GM19099 (cell line): ENCODE results near the gene PGK2.

Experiments used
- POLR2A ChIP-seq: IDR thresholded peaks from 3 replicates; pipeline ENCODE4 v1.6.1; 2011; ENCODE audit warnings: low read depth; ENCODE audit not compliant: insufficient read length; ENCODE audit errors: extremely low read depth

The PGK2 gene

DNA sequence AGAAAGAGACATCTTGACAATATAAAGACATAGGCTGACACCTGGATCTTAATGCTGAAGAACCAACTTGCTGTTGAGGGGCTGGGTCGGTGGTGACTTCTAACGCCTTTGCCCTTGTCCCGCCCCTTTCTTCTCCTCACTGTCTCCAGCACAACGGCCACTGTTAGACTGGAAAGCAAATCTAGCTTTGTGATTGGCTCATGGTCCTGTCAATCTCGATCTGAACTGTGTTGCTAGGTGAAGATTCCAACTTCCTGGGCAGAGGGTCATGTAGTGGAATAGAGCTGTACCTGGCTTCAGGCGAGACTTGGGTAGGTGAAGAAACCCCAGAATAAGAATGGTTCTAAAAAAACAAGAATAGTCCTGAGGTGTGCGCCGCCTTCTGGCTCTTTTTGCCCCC is at the start of gene PGK2:
PGK2 (minus strand) TSS at position 110 of the 400 bp plus-strand sequence; CDS start at position 12, 98 bp downstream.
- TF ChIP-seq POLR2A: no peak

DNA sequence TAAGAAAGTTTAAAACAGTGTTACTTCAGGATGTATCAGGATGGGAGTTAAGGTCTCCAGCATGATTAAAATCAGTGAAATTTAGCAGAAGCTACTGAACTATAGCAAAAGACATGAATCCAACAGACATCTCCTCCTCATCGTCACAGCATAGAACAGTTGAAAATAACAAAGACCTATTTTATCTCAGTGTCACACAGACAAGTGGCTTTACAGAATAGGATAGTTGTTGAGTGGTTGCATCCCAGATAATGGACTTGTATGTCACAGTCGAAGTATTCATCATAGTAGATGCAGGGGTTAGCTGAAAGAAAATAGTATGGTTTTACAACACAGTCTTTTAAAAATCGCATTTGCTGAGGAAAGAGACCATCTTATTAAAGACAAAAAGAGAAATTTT is 48.1 kb upstream of the PGK2 start:
- TF ChIP-seq POLR2A: no peak

DNA sequence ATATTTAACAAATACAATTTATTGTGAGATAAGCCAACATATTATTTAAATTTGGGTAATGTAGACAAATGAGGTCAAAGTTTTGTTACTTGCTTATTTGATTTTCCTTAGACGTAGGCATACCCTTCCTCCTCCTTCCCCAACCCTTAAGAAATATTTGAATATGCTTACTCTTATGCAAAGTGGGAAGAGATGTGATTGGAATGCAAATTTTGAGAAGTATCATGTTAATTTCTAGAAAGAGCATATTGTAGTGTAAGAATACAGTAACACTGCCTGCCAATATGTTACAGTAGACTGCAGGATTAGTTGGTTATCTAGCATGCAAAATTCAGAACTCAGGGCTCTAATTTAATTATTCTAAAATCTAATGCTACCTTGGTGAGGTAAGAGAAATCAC is 46.3 kb upstream of the PGK2 start:
- no peak for TF ChIP-seq POLR2A

GRCh38 chr6:49826743-49827406 is 39.8 kb upstream of the PGK2 start:
- no peak for TF ChIP-seq POLR2A

- TF ChIP-seq POLR2A: no peak
Measured at GRCh38 chr6:49815166-49815565, 28.1 kb upstream of the PGK2 start.

- TF ChIP-seq POLR2A: no peak
Measured at GRCh38 chr6:49813248-49813647, 26.2 kb upstream of the PGK2 start.

GRCh38 chr6:49806145-49806544 is 19.1 kb upstream of the PGK2 start:
- no peak for TF ChIP-seq POLR2A

GRCh38 chr6:49805246-49805645 is 18.2 kb upstream of the PGK2 start:
- TF ChIP-seq POLR2A: no peak

- TF ChIP-seq POLR2A: no peak
Measured at GRCh38 chr6:49801525-49801924, 14.4 kb upstream of the PGK2 start.

- TF ChIP-seq POLR2A: no peak
Measured at GRCh38 chr6:49799090-49799489, 12.0 kb upstream of the PGK2 start.

DNA sequence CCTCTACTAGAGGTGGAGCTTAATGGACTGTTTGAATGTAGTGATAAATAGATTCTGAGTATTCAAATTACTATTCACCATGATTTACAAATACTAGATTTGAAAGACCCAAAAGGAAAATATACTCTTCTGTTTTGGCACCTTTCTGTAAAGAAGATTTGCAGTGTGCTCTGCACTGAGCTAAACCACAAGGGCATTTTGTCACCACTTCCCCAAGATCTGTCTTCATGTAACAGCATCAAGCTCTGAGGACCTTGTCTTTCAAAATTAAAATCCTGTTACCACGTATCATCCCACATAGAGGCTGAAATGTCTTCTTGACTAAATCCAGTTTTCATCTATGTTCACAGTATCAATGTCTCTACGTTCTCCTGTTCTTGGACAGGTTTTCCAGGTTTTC is 3.3 kb upstream of the PGK2 start:
- TF ChIP-seq POLR2A: no peak

- TF ChIP-seq POLR2A: no peak
Measured at GRCh38 chr6:49784272-49784671, 2.8 kb downstream of the PGK2 start.

- no peak for TF ChIP-seq POLR2A
Measured at GRCh38 chr6:49782725-49783124, 4.4 kb downstream of the PGK2 start.

DNA sequence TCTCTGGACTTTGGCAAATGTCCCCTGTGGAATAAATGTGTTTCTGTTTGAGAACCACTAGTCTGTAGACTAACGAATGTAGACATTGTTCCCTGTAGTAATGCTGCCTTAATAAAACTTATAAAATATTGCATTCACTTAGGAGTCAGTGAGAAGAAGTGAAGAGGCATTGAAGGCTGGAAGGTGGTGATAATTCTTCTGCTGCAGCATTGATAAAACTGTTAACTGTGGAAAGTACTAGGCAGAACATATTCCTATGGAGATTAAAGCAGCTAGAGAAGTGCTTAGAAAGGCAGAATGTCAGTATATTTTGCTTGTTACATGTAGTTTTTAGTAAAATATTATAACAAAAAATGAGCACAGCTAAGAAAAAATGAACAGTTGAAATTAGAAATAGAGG is 4.8 kb downstream of the PGK2 start:
- TF ChIP-seq POLR2A: no peak

DNA sequence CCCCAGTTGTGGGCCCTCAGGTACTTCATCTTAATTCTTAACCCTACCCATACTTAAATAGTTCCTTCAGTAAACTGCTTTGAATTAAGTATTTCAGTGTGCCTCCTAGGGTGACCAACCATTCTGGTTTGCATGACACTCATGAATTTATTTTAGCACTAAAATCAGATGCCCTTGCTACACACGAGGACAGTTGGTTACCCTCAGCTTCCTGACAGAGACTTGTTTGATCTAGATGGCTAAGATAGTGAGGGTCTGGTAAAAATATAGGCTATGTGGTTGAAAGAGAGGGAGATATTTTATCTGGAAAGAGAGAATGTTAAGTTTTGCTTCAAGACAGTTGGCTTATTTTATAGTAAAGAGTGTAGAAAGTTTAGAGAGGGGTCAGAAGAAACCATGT is 10.6 kb downstream of the PGK2 start:
- no peak for TF ChIP-seq POLR2A

DNA sequence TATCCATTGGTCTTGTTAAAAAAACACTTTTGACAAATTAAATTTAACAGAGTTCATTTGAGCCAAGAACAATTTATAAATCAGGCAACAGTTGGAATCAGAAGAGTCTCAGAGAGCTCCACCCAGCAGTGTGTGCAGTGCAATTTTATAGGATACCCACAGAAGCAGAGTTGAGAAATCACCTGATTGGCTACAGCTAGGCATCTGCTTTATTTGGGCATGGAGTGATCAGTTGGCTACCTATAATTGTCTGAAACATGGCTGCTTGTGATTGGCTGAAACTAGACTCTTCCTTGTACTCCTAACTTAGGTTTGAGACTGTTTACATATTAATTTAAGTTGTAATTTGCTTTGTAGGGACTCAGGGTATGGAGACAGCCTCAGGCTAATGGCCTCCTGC is 12.0 kb downstream of the PGK2 start:
- TF ChIP-seq POLR2A: no peak

DNA sequence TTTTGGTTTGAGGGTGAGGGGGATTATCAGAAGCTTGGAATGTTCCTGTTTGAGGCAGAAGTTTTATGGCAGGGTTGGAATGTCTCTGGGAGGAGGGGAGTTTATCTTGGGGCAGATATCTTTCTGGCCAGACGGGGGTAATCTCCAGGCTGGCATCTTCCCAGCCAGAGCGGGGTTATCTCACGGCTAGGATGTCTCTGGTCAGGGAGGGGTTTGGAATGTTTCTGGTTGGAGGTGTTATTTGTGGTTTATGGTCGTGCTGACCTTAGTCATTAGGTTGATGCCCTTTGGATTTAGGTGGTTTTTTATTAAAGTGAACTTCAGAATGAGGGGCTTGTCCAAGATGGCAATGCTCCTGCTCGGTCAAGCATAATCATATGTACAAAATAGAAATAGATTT is 14.8 kb downstream of the PGK2 start:
- no peak for TF ChIP-seq POLR2A

DNA sequence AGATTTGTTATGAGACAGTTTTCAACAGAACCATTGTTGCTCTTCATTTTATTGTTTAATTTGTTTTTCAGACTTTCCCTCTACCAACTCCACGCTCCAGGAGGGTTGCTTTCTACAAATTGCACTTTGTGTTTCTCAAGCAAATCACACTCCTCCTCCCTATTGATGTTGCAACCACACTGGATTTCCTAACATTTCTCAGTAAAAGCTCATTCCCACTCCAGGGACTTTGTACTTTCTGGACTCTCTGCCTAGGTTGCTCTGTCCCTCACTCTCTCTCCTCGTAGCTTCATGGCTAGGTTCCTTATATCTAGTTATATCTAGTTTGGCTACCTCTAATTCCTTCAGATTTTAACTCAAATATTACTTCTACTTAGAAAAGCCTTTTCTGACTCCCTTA is 20.3 kb downstream of the PGK2 start:
- no peak for TF ChIP-seq POLR2A

GRCh38 chr6:49764571-49765236 is 22.4 kb downstream of the PGK2 start:
- no peak for TF ChIP-seq POLR2A
